SKM-1 treated with dmso at 0.1 percent for 144 hours (cell line): Measurements from ENCODE around the gene DHRS3.

ENCODE experiments used
- DNase-seq: peaks from one replicate; lab custom pipeline; 2025; ENCODE audit not compliant: unreplicated experiment; lab: John Stamatoyannopoulos, UW

The DHRS3 gene

GRCh38 chr1:12555411-12556367, 62.3 kb downstream of the DHRS3 start:
- no peak for DNase-seq

DNA sequence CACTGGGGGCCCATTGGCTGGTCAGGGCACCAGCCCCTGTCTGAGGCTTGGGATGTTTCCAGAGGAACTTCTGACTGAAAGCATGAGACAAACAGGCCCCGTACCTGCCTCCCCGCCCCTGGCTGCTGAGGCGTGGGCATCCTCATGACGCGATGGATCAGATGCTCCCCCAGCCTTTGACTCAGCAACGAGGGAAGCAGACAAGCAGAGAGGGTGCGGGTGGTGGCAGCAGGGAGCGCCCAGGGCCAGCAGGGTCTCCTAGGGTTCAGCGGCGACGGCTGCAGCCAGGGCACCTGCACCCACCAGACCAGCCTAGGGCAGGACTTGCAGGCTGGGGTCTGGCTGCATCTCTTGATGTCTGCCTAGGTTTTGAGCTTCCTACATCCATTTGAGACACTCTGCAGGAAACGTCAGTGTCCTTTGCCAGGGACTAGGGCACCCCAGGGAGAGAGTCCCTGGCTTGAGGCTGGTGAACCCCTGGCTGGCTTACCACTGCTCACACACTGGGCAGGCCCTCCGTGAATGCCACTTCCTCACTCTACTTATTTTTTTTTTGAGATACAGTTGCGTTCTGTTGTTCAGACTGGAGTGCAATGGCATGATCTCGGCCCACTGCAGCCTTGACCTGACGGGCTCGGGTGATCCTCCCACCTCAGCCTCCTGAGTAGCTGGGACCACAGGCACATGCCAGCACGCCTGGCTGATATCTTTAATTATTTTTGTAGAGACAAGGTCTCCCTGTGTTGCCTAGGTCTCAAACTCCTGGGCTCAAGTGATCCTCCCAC, 63.3 kb downstream of the DHRS3 start:
- no peak for DNase-seq

GRCh38 chr1:12553963-12554362, 64.0 kb downstream of the DHRS3 start:
- DNase-seq, result no peak

DNA sequence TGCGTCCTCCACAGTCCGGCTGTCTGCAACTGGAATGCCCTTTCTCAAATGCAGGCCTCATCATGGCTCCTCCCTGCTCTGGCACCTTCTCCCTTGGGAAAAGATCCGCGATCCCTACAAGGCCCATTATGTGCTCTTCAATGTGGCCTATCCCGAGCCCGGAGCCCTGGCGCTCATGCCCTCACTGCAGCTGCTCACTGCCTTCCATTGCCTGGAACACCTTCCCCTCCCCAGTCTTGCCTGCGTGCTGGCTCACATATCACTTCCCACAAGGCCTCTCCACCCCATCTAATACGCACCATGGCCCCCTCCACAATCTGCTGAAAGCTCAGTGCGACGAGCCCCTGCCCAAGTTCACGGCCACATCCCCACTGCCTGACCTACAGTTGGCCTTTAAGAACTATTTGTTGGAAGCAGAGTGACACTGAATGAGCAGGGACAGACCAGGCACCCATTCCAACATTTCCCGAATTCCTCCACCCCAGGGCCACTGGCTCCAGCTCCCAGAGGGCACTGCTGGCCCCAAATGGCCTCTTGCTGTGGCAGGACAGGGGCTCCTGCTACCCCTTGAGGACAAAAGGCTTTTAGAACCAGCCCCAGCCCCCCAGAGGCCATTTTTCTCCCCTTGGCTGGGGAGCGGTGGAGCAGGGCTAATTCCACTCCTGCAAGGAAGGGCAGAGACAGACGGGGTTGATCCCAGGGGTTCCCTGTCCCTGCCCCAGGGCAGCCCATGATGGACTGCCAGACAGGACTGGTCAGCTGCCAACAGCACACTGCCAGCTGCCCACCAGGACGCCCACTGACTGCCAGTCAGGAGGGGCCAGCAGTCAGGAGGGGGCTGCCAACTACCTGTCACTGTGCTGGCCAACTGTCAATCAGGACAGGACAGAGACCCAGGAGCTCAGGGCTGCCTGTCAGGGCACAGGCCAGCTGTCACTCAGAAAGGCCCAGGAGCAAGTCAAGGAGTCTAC, 64.8 kb downstream of the DHRS3 start:
- no peak for DNase-seq

DNA sequence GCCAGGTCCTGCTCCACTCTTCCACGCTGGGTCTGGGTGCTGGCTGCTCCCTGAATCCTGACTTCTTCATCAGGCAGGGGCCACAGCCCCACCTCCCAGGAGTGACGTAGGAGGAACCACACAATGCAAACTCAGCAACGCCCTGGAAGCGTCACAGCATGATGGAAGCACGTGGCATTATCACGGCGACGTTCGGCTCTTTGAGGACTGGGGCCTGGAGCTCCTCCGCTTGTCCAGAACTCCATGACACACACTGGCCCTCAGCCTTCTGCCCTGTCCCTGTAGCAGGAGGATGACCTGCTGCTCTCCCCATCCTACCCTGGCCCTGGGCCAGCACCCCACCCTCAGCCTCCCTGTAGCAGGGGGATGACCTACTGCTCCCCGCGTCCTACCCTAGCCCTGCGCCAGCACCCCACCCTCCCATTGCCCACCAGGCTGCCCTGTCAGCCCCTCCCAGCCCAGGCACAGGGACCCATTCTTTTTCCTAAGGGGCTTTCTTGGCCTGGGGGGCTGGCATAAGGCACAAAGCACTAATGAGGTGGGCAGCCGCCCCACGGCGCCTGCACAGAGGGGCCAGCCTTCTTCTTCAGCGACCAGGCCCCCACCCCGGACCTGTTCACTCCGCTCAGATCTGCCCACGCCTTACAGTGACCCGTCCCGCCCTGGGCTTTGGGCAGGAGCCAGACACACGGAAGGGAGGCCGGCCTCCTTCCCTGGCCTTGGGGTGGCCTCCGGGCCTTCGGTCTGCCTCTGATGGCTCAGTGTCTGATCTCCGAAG, 65.7 kb downstream of the DHRS3 start:
- no peak for DNase-seq

DNA sequence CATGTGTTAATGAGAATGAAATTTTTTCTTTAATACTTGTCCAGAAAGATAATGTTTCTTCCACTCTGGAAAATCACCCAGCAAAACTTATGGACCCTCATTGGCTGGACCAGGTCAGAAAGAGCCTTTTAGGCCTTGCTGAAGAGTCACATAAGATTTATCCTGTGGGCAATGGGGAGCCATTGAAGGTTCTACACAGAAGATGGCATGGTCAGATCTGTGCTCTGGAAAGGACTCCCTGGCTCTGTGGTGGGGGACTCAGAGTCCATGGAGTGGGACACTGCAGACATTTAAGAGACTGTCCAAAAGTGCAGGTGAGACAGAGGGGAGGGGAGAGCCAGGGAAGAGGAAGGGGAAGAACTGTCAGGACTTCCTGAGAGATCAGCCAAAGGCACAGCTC, 66.4 kb downstream of the DHRS3 start:
- no peak for DNase-seq

DNA sequence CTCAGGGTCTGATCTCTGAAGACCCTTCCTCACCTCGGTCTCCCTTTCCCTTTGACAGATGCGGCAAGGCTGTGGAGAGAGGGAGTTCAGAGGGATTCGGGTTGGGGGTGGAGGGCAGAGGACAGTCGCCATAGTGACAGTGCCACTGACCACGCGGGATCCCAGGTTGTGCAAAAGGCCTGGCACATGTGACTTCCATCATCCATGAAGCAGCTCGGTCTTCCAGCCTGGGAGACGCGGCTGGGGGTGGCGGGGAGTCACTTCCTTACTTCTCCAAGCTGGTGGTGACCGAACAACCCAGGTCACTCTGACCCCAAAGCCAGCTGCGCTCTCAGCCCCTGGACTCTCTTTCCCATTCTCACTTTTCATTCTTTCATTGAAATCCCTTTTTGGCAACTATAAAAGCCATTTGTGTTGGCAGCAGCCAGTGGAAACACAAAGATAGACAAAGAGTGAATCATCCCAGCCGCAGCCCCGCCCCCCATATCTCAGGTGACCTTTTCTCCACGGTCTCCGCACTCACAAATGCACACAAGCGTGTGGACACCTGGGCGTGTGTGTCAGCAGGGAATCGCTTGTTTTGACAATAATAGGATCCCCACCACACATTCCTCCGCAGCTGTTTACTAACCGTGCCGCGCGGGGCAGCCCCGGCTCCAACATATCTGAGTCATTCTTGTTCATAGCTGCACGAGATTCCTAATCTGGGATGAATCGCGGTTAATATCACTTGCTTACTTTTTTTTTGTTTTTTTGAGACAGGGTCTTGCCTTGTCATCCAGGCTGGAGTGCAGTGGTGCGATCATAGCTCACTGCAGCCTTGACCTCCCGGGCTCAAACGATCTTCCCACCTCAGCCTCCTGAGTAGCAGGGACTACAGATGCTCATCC, 68.3 kb downstream of the DHRS3 start:
- no peak for DNase-seq

DNA sequence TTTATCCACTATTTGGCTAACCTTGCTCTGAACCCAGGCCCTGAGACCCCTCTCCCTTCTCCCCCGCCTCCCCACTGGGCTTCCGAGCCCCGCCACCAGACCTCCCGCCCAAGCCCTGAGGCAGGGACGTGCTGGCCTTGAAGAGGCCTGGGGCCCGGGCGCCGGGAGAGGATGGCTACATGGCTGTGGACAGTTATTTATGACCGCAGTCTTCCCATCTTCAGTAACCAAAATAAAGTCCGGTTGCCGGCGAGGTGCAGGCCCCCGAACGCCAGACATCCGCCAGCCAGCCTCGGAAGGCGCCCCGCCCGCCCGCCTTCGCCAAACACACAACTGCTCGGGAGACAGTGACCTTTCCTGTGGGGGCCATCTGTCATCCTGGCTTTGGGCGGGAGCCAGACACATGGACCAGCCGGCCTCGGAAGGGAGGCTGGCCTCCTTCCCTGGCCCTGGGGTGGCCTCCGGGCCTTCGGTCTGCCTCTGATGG, 69.0 kb downstream of the DHRS3 start:
- no peak for DNase-seq

DNA sequence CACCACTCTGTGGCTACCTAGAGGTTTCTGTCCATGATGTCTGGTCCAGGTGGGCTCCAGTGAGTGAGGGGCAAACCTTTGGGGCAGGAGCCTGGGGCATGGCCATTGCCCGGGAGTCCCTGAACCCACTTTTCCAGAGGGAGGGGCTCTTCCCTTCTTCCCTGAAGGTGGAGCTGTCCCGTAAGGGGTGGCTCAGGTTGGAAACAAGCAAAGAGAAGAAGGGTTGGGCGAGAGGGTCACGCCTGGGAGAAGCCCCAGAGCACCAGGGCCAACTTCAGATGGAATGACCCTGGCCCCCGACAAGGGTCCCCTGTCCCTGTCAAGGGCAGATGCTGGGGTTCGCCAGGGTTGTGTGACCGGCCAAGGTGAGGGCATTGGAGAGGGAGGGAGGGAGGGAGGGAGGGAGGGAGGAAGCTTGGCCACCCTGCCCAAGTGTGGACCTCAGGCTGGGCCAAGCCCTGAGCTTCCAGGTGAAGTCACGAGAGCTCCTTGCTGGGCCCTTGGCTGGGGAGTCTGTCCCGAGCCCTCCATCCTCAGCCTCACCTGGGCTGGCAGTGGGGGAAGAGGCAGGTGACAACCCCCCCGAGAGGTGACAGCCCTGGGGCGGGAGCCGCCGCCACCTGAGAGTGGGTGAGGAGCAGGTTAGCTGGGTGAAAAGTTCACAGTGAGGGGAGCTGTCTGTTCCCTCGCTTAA, 69.6 kb downstream of the DHRS3 start:
- DNase-seq, result no peak

DNA sequence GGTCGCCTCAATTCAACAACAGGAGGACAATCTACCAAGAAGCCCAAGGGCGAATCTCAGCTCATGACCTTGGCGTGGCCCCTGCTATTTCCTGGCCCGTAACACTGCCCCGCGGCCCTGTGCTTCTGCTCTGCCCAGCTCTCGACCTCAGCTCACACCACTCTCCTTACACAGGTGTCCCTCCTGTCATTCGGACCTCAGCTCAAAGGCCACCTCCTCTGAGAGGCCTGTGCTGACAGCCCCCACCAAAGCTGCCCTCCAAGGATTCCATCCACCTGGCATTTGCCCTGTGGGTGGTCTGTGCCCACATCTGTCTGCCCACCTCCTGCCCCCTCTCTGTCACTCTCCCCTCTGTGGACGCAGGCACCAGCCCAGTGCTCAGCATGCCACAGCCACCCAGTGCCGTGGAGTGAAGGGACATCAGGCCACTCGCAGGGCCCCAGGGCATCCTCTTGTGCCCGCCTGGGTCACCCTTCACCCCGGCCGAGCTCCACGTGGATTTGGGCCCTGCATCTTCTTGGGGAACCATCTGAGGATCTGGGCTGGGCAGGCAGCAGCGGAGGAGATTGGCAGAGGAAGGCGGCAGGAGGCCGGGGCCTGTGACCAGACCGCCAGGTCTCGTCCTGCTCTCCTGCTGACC, 70.3 kb downstream of the DHRS3 start:
- DNase-seq, result no peak

DNA sequence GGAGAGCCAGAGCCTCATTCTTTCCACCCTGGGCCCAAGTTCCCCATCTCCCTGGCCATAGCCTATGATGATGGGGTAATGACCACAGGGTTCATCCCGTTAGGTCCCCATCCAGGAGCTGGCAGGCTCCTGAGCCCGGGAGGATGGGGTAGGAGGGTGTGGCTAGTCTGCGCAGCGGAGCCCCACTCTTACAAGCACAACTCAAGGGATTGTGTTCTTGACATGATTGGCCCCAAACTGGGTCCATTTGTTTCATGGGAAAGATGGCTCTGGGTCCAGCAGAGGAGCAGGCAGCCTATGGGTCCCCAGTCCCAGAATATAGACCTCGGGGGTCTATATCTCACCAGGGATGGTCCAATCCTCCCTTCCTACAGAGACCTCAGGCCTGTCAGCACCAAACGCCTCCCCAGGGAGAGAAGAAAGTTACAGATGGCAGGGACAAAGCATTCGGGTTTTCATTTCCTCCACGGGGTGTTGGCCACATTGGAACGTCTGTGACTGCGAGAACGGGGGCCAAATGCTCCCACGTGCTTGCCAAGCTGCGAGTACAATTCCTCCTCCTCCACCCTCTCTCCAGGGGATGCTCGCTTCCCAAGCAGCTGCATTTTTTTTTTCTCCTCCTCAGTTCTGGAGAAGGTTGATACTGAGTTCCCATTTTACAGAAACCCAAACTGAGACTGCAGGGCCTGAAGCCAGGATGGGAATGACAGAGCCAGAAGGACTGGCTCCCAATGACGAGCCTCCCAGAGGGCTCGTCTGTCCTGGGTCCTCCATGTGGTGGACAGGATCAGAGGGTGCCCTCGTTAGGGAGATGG, 71.0 kb downstream of the DHRS3 start:
- no peak for DNase-seq

DNA sequence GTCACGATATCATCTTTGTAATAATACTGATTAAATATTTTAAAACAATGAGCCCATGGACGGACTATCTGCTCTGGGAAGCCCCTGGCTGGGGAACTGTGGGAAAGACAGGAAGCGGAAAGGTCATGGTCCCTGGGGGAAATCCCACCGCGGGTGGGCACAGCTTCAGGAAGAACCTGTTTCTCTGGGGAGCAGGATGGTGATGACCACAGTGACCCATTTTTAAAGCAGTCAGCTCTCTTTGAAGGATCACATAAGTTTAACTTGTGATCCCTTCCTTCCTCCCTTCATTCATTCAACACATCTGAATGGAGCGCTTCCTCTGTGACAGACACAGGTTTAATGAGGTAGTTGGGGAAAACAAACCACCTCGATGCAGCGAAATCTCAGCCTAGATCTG, 73.0 kb downstream of the DHRS3 start:
- no peak for DNase-seq

GRCh38 chr1:12544357-12544756, 73.7 kb downstream of the DHRS3 start:
- DNase-seq, result no peak

- no peak for DNase-seq
Observed at GRCh38 chr1:12543740-12544154, 74.3 kb downstream of the DHRS3 start.

DNA sequence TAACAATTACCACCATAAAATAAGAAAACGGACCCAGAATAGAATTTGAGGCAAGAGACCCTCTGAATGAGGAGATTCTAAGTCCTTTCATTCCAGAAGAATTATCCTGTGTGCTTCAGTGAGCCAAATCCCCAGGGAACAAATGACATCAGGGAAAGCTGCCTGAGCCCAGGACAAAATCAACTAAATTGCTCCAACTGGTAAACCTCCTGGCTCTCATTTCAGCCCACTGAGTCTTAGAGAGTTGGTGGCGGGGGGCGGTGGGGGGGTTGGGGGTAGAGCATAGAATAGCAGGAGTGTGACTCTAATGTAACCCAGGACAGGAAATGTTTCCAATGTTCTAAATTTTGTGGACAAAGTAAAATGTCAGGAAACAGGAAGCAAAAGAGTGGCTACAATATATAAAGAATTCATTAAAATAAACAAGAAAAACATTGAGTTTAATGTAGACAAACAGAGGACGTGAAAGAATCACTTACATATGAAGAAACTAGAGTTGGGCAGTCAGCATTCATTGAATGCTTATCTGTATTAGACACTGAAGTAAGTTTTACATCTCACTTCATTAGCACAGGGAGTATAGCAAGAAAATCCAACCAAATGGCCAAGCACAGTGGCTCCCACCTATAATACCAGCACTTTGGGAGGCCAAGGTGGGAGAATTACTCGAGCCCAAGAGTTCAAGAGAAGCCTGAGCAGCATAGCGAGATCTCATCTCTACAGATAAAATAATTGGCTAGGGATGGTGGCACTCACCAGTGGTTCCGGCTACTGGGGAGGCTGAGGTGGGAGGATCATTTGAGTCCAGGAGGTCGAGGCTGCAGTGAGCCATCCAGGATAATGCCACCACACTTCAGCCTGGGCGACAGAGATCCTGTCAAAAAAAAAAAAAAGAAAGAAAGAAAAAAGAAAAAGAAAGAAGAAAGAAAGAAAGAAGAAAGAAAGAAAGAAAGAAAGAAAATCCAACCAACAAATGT, 75.1 kb downstream of the DHRS3 start:
- no peak for DNase-seq

DNA sequence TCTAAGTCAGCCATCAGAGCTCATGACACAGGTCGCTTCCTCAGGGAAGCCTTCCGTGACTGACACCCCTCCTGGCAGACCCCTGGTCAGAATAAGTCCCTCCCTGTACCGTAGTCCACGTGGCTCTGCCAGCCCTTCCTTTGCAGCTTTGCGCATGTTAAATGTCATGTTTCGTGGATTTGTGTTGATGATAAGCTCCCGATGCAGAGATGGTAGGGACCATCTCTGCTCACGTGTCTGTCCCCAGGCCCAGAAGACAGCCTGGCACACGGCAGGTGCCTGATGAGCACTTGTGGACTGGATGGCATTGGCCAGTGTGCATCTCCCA, 75.9 kb downstream of the DHRS3 start:
- no peak for DNase-seq
